ENCODE results near the gene C11orf71.

Gene C11orf71

DNA sequence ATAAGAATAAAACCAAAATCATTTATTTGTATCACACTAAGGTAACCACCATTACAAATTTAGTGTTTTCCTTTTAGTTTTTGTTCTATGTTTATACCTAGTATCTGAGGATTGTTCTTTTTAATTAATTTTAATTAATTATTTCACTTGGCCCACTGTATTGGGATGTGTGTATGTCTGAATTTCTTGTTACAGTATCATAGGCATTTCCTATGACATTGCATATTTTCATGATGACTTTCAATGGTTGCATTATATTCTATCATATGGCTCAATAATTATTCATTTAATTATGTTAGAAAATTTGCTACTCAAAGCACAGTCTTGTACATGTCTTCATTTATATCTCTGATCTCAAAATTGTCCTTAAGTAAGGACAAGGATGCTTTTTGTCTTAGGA lies 41.0 kb downstream of the C11orf71 start:
- in situ Hi-C loops (cut with MboI; ENCODE audit: low sequenced_read_pairs) = no loop called here

DNA sequence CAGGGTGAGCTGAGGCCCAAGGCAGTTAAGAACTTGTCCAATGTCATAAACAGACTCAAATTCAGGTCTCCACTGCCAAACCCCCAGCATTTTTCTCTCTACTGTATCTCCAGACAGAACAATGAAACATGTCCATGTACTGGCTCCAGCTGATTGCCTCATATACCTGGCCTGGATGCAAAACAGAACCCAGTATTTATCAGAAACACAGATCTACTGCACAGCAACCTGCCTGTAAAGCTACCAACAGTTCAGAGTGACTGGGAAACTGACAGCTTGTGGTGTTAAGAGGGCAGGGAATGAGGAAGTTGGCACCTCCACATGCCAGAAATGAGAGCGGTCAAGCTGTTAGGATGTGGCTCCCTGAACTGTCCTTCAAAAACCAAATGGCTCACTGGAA lies 41.6 kb downstream of the C11orf71 start:
- in situ Hi-C loops (cut with MboI; ENCODE audit: low sequenced_read_pairs) = no loop called here

DNA sequence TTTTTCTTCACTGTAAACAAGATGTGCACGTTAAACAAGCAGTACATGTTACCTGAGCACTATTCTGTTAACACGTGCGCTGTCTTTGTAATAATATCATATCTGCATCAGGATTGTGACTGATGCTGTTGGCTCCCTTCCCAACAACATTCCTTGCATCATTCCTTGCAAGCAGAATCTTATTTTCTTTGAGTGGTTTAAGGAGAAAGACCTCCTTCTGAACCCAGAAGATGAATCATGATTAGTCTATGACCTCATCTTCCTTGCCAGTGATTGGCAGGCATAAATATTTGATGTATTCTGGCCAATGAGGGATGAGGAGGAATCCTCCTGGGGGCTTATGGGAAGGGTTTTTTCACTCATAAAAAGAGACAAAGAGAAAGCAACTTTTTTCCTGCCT lies 46.2 kb downstream of the C11orf71 start:
- in situ Hi-C loops (cut with MboI; ENCODE audit: low sequenced_read_pairs) = no loop called here

DNA sequence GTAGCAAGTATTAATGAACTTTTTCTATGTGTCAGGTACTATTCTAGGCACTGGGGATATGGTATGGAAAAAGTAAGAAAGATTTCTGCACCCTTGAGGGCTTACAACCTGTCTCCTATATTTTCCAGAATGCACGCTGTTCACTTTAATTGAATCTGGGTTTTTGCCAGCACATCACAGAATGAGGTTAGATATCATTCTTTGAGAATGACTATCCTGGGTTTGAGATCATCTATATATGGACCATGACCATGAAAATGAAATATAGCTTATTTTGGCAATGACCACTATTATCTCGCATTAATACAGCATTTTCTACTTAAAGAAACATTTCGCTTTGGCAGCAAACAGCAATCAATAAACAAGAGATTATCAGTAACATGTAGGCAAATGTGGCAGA lies 46.9 kb downstream of the C11orf71 start:
- in situ Hi-C loops (cut with MboI; ENCODE audit: low sequenced_read_pairs) = no loop called here

DNA sequence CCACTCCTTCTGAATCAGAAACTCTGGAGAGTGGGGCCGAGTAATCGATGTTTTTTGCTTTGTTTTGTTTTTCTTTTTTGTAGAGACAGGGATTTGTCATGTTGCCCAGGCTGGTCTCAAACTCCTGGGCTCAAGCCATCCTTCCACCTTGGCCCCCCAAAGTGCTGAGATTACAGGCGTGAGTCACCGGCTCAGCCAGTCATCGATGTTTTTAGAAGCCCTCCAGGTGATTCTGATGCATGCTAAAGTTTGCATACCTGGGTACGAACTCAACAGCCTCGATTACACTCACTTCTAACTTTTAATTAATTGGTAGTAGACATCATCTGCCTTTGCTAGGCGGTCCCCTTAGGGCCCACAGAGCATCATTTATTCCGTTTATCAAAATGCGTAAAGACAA lies 50.3 kb downstream of the C11orf71 start:
- in situ Hi-C loops (cut with MboI; ENCODE audit: low sequenced_read_pairs) = no loop called here

Measured in HL-60/S4 treated with phorbol 12-myristate 13-acetate at 8.2 ng/mL for 4 days and 3 days (cell line).